Stimulated activated CD8-positive, alpha-beta memory T cell treated with anti-CD3 and anti-CD28 coated beads, Interleukin-15, amount 100 ng/mL, for 4 hours (primary cell): ENCODE data around the gene SLC15A1.

ENCODE experiments used
- DNase-seq, 2 donors: peaks; one replicate each; pipeline ENCODE4 v3.0.0-alpha.2; 2020; ENCODE audit warnings: low read depth in 2 of 2

The SLC15A1 gene

GRCh38 chr13:98693756-98694155, 58.7 kb downstream of the SLC15A1 start:
- no peak for DNase-seq

- no peak for DNase-seq
Observed at GRCh38 chr13:98691360-98691759, 61.1 kb downstream of the SLC15A1 start.

GRCh38 chr13:98690348-98691022, 62.0 kb downstream of the SLC15A1 start:
- DNase-seq, result no peak

- no peak for DNase-seq
Observed at GRCh38 chr13:98689347-98689968, 63.0 kb downstream of the SLC15A1 start.

GRCh38 chr13:98688373-98688772, 64.1 kb downstream of the SLC15A1 start:
- DNase-seq, result no peak

GRCh38 chr13:98687319-98687718, 65.2 kb downstream of the SLC15A1 start:
- DNase-seq, result no peak

GRCh38 chr13:98686270-98686669, 66.2 kb downstream of the SLC15A1 start:
- DNase-seq, result no peak

- DNase-seq, result no peak
Observed at GRCh38 chr13:98685146-98685545, 67.3 kb downstream of the SLC15A1 start.

GRCh38 chr13:98681049-98681448, 71.4 kb downstream of the SLC15A1 start:
- no peak for DNase-seq

- no peak for DNase-seq
Observed at GRCh38 chr13:98678741-98679140, 73.7 kb downstream of the SLC15A1 start.

GRCh38 chr13:98677398-98677797, 75.1 kb downstream of the SLC15A1 start:
- DNase-seq, result no peak

GRCh38 chr13:98676239-98676638, 76.2 kb downstream of the SLC15A1 start:
- DNase-seq, result no peak

- no peak for DNase-seq
Observed at GRCh38 chr13:98675837-98676236, 76.6 kb downstream of the SLC15A1 start.

GRCh38 chr13:98675066-98675465, 77.4 kb downstream of the SLC15A1 start:
- no peak for DNase-seq

GRCh38 chr13:98672947-98673613, 79.4 kb downstream of the SLC15A1 start:
- peak in 1 of 2 donors; percentile 7 for DNase-seq

GRCh38 chr13:98668155-98668554, 84.3 kb downstream of the SLC15A1 start:
- DNase-seq, result no peak

- no peak for DNase-seq
Observed at GRCh38 chr13:98665638-98665995, 86.9 kb downstream of the SLC15A1 start.

- DNase-seq, result no peak
Observed at GRCh38 chr13:98664924-98665637, 87.4 kb downstream of the SLC15A1 start.

- no peak for DNase-seq
Observed at GRCh38 chr13:98664510-98664909, 88.0 kb downstream of the SLC15A1 start.

- peak; percentile 5 to 42 for DNase-seq
Observed at GRCh38 chr13:98664047-98664446, 88.4 kb downstream of the SLC15A1 start.

- no peak for DNase-seq
Observed at GRCh38 chr13:98658131-98658530, 94.3 kb downstream of the SLC15A1 start.

GRCh38 chr13:98657506-98658085, 94.9 kb downstream of the SLC15A1 start:
- DNase-seq, result no peak
